HCT116 (cell line): Measurements from ENCODE around the gene SCN1B. TPM values are rescaled to one million over a fixed set of nuclear protein-coding genes. Genes with fewer than 3 reads are reported as not detected.

Experiments
- ATAC-seq: fragments of 200-7000 bp; cut with Tn5 transposase; 2 replicates; pipeline ENCODE4 v1.9.1; 2020; ENCODE audit warnings: mild to moderate bottlenecking, moderate library complexity
- BruUV-seq: library from RNA; stranded (reverse); fragments of 400-500 nt; replicated peaks from 2 replicates; lab custom pipeline; 2021; lab: Mats Ljungman, UMichigan
- CTCF ChIA-PET: fragments of 300-600 bp; sonication (Branson Sonifier 250); formaldehyde crosslinking; loops from one replicate; lab custom pipeline; 2021; ENCODE audit warnings: antibody characterized with exemption; lab: Charles Lee
- POLR2A ChIA-PET: fragments of 300-600, 350-600 bp; sonication (Branson Sonifier 250); formaldehyde crosslinking; loops from one replicate; lab custom pipeline; 2021; ENCODE audit warnings: antibody characterized with exemption; lab: Charles Lee
- RAD21 ChIA-PET, 2 experiments: fragments of 300-600 bp; sonication (Branson Sonifier 250); formaldehyde crosslinking; loops; one replicate each; lab custom pipeline; 2023; ENCODE audit warnings: low total read pairs in 2 of 2; ENCODE audit not compliant: uncharacterized antibody in 2 of 2, unreplicated experiment in 2 of 2, low non-redundant PET in 1 of 2; lab: Charles Lee
- DNase-seq: peaks from one replicate; pipeline ENCODE4 v3.0.0-alpha.2; 2010; ENCODE audit warnings: low read depth, low spot score
- H2AFZ ChIP-seq: fragments of 200-600 bp; shearing (Covaris generic), sonication (generic); 2 replicates; pipeline ENCODE4 v1.6.1; 2017; ENCODE audit warnings: low read depth, mixed run types, mixed read lengths, antibody characterized with exemption, low read length; ENCODE audit not compliant: poor library complexity, severe bottlenecking
- H3K27ac ChIP-seq: 2 replicates; pipeline ENCODE4 v1.5.1; 2012; ENCODE audit warnings: low read depth, low read length
- H3K27me3 ChIP-seq: fragments of 200-600 bp; sonication (generic); 2 replicates; pipeline ENCODE4 v1.6.1; 2016; ENCODE audit warnings: mixed run types, low read length, mixed read lengths; ENCODE audit not compliant: insufficient read depth
- H3K36me3 ChIP-seq, 2 experiments: fragments of 200-500 bp in 1 of 2; fragments of 200-600 bp in 1 of 2; sonication (Bioruptor generic) in 1 of 2; sonication (generic) in 1 of 2; 2 replicates each; pipeline versions ENCODE4 v1.5.1 to v1.6.1; 2014 to 2016; ENCODE audit warnings: low read length in 2 of 2, inconsistent platforms in 1 of 2, mixed read lengths in 1 of 2, mixed run types in 1 of 2; ENCODE audit not compliant: insufficient read depth in 2 of 2, control insufficient read depth in 1 of 2
- H3K4me1 ChIP-seq, 2 experiments: fragments of 200-600 bp in 1 of 2; sonication (generic) in 1 of 2; 2 replicates each; pipeline versions ENCODE4 v1.5.1 to v1.6.1; 2012 to 2017; ENCODE audit warnings: low read length in 2 of 2, inconsistent platforms in 1 of 2, mild to moderate bottlenecking in 1 of 2, mixed read lengths in 1 of 2, mixed run types in 1 of 2, moderate library complexity in 1 of 2; ENCODE audit not compliant: insufficient read depth in 2 of 2, control insufficient read depth in 1 of 2
- H3K4me2 ChIP-seq: fragments of 200-600 bp; sonication (generic); 2 replicates; pipeline ENCODE4 v1.6.1; 2017; ENCODE audit warnings: mixed run types, low read length, mixed read lengths
- H3K4me3 ChIP-seq, 2 experiments: fragments of 200-600 bp in 1 of 2; sonication (generic) in 1 of 2; replicated peaks in 1 of 2; 2 replicates each; pipeline ENCODE4 v1.5.1; 2011 to 2016; ENCODE audit warnings: low read length in 2 of 2, control low read depth in 1 of 2, low read depth in 1 of 2, mild to moderate bottlenecking in 1 of 2, mixed read lengths in 1 of 2, mixed run types in 1 of 2
- H3K79me2 ChIP-seq: fragments of 200-600 bp; sonication (generic); 2 replicates; pipeline ENCODE4 v1.6.1; 2017; ENCODE audit warnings: mild to moderate bottlenecking, mixed run types, low read length, moderate library complexity, mixed read lengths; ENCODE audit not compliant: insufficient read depth
- H3K9ac ChIP-seq: fragments of 200-600 bp; sonication (generic); 2 replicates; pipeline ENCODE4 v1.6.1; 2016; ENCODE audit warnings: low read length, mixed read lengths
- H3K9me2 ChIP-seq: fragments of 200-600 bp; sonication (generic), shearing (Covaris generic); 2 replicates; pipeline ENCODE4 v1.6.1; 2017; ENCODE audit warnings: mixed run types, mild to moderate bottlenecking, moderate library complexity; ENCODE audit not compliant: insufficient read depth
- H3K9me3 ChIP-seq, 2 experiments: fragments of 200-500 bp in 1 of 2; fragments of 200-600 bp in 1 of 2; sonication (Bioruptor generic) in 1 of 2; sonication (generic) in 1 of 2; 2 replicates each; pipeline ENCODE4 v1.6.1; 2014 to 2017; ENCODE audit warnings: low read length in 2 of 2, mixed read lengths in 2 of 2, inconsistent platforms in 1 of 2, low read depth in 1 of 2, mild to moderate bottlenecking in 1 of 2, mixed run types in 1 of 2, moderate library complexity in 1 of 2; ENCODE audit not compliant: control insufficient read depth in 1 of 2, insufficient read depth in 1 of 2
- H4K20me1 ChIP-seq: fragments of 200-600 bp; sonication (generic), shearing (Covaris generic); 2 replicates; pipeline ENCODE4 v1.6.1; 2017; ENCODE audit warnings: mixed run types, mild to moderate bottlenecking, moderate library complexity; ENCODE audit not compliant: insufficient read depth
- JUND ChIP-seq: IDR thresholded peaks from 2 replicates; pipeline ENCODE4 v1.6.1; 2012
- POLR2AphosphoS5 ChIP-seq: IDR thresholded peaks from 2 replicates; pipeline ENCODE4 v1.6.1; 2011; ENCODE audit warnings: mild to moderate bottlenecking, low read depth, low read length, moderate library complexity
- TCF7L2 ChIP-seq: IDR thresholded peaks from 2 replicates; pipeline ENCODE4 v1.7.0; 2011; ENCODE audit warnings: borderline replicate concordance, inconsistent platforms; ENCODE audit not compliant: insufficient read depth, insufficient read length; ENCODE audit errors: extremely low read depth
- ZFX ChIP-seq: fragments of 450-650 bp; IDR thresholded peaks from 2 replicates; pipeline ENCODE4 v1.6.1; 2017
- ZNF274 ChIP-seq: fragments of 200-500 bp; sonication (Bioruptor generic); IDR thresholded peaks from 2 replicates; pipeline ENCODE4 v1.6.1; 2014; ENCODE audit warnings: mild to moderate bottlenecking, low read depth, low read length, inconsistent platforms
- intact Hi-C: fragments of 100-400 bp; cut with micrococcal nuclease; formaldehyde crosslinking; loops from 2 replicates; pipeline ENCODE4 v1.10.0; 2022
- total RNA-seq: library from RNA; stranded (reverse); gene quantifications from one replicate; pipeline ENCODE4 v1.2.1, GENCODE V29; 2021; ENCODE audit not compliant: unreplicated experiment
- TF ChIP-seq, protein P1 (sequence below): IDR thresholded peaks from 2 replicates; pipeline ENCODE4 v1.6.1; 2011; ENCODE audit warnings: mild to moderate bottlenecking, low read length, moderate library complexity; ENCODE audit not compliant: insufficient replicate concordance; ENCODE audit errors: extremely low read depth
- TF ChIP-seq, protein P2 (sequence below), 3 experiments: fragments of 200-600 bp in 1 of 3; sonication (generic) in 1 of 3; IDR thresholded peaks in 2 of 3; conservative IDR thresholded peaks in 1 of 3; 2 replicates each; pipeline ENCODE4 v1.5.1; 2012 to 2017; ENCODE audit warnings: low read depth in 2 of 3, low read length in 2 of 3, antibody characterized with exemption in 1 of 3, borderline replicate concordance in 1 of 3, control low read depth in 1 of 3, mild to moderate bottlenecking in 1 of 3, mixed read lengths in 1 of 3, mixed run types in 1 of 3, moderate library complexity in 1 of 3; ENCODE audit not compliant: insufficient read depth in 1 of 3
- TF ChIP-seq, protein P3 (sequence below): IDR thresholded peaks from 2 replicates; pipeline ENCODE4 v1.6.1; 2012

The SCN1B gene
- total RNA-seq, 1 experiment from 2014 or later = 6.6 TPM

DNA sequence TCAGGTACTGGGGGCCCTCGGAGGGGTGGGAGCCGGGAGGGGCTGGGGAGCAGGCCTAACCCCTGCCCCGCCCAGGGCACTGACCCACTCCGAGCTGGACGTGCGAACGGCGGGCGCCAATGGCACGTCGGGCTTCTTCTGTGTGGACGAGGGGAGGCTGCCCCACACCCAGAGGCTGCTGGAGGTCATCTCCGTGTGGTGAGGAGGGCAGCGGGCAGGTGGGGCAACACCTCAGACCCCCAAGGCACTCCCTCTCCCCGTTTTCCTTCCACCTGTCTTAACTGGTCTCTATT is 29.5 kb downstream of the SCN1B start:
- RAD21 ChIA-PET = no interaction called here
- CTCF ChIA-PET = no interaction called here
- Histone ChIP-seq H3K9me2 (no peaks in the 10 kb centered on the region), H3K79me2 (no peaks in the 10 kb centered on the region), H2AFZ (no peak overlapping the region), H3K4me3 (no peak overlapping the region), H3K9ac (no peak overlapping the region), H3K27ac (no peak overlapping the region), H3K36me3 (no peaks in the 10 kb centered on the region), H3K9me3 (no peaks in the 10 kb centered on the region), H3K4me1 (peaks cover 0 to 16% of the 10 kb centered on the region in 2 experiments; a peak in 2 of 4 replicates), H3K27me3 (no peaks in the 10 kb centered on the region), H4K20me1 (no peaks in the 10 kb centered on the region), H3K4me2 (no peak overlapping the region)
- ATAC-seq = no peak
- no TSS peak for BruUV-seq
- DNase-seq = no peak
- POLR2A ChIA-PET = no interaction called here
- intact Hi-C loops = no loop called here
- TF ChIP-seq, protein P1, sequence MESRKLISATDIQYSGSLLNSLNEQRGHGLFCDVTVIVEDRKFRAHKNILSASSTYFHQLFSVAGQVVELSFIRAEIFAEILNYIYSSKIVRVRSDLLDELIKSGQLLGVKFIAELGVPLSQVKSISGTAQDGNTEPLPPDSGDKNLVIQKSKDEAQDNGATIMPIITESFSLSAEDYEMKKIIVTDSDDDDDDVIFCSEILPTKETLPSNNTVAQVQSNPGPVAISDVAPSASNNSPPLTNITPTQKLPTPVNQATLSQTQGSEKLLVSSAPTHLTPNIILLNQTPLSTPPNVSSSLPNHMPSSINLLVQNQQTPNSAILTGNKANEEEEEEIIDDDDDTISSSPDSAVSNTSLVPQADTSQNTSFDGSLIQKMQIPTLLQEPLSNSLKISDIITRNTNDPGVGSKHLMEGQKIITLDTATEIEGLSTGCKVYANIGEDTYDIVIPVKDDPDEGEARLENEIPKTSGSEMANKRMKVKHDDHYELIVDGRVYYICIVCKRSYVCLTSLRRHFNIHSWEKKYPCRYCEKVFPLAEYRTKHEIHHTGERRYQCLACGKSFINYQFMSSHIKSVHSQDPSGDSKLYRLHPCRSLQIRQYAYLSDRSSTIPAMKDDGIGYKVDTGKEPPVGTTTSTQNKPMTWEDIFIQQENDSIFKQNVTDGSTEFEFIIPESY = no peak

DNA sequence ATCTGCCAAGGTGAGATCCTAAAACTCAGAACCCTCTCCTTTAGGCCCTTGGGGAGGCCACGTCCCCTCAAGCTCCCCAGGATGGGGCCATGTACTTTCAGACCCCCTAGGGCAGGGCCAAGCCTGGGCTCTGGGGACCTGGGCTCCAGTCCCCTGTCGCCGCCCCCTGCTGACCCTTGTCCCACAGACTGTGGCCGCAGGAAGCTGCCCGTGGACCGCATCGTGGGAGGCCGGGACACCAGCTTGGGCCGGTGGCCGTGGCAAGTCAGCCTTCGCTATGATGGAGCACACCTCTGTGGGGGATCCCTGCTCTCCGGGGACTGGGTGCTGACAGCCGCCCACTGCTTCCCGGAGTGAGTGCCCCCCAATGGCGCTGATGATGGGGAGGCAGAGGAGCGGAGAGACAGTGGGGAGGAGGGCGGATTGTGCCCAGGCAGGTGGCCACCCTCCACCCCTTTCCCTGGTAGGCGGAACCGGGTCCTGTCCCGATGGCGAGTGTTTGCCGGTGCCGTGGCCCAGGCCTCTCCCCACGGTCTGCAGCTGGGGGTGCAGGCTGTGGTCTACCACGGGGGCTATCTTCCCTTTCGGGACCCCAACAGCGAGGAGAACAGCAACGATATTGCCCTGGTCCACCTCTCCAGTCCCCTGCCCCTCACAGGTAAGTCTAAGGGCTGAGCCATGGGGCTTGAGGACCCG is 30.0 kb downstream of the SCN1B start:
- Histone ChIP-seq H3K9ac (no peak overlapping the region), H3K36me3 (no peaks in the 10 kb centered on the region), H3K4me1 (peaks cover 0 to 16% of the 10 kb centered on the region in 2 experiments; a peak in 2 of 4 replicates), H3K79me2 (no peaks in the 10 kb centered on the region), H3K4me2 (no peak overlapping the region), H3K9me2 (no peaks in the 10 kb centered on the region), H3K27me3 (no peaks in the 10 kb centered on the region), H3K4me3 (no peak overlapping the region), H4K20me1 (no peaks in the 10 kb centered on the region), H2AFZ (no peak overlapping the region), H3K27ac (no peak overlapping the region), H3K9me3 (no peaks in the 10 kb centered on the region)
- BruUV-seq = no TSS peak
- ChIA-PET RAD21 (no interaction called here), POLR2A (no interaction called here), CTCF (no interaction called here)
- ATAC-seq (no peak), DNase-seq (no peak)
- intact Hi-C loops = no loop called here
- TF ChIP-seq, protein P2, sequence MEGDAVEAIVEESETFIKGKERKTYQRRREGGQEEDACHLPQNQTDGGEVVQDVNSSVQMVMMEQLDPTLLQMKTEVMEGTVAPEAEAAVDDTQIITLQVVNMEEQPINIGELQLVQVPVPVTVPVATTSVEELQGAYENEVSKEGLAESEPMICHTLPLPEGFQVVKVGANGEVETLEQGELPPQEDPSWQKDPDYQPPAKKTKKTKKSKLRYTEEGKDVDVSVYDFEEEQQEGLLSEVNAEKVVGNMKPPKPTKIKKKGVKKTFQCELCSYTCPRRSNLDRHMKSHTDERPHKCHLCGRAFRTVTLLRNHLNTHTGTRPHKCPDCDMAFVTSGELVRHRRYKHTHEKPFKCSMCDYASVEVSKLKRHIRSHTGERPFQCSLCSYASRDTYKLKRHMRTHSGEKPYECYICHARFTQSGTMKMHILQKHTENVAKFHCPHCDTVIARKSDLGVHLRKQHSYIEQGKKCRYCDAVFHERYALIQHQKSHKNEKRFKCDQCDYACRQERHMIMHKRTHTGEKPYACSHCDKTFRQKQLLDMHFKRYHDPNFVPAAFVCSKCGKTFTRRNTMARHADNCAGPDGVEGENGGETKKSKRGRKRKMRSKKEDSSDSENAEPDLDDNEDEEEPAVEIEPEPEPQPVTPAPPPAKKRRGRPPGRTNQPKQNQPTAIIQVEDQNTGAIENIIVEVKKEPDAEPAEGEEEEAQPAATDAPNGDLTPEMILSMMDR (IDR thresholded peaks at IDR 0.05 in 2 of 3, conservative IDR thresholded peaks at IDR 0.05 in 1 of 3; ENCODE audit: borderline replicate concordance in 1 of 3, insufficient read depth in 1 of 3, low read depth in 2 of 3, low read length in 2 of 3) = no peak
- TF ChIP-seq POLR2AphosphoS5 (no peak), TCF7L2 (no peak), ZFX (no peak), JUND (no peak), ZNF274 (no peak)
- TF ChIP-seq, protein P3, sequence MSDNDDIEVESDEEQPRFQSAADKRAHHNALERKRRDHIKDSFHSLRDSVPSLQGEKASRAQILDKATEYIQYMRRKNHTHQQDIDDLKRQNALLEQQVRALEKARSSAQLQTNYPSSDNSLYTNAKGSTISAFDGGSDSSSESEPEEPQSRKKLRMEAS = no peak
- TF ChIP-seq, protein P1 = no peak
